Neural progenitor cell (in vitro differentiated cells): ENCODE results near the gene THAP4.

Experiments
- CTCF ChIP-seq: fragments of 200-600 bp; sonication (generic); IDR thresholded peaks from 2 replicates; pipeline ENCODE4 v1.5.1; 2017; ENCODE audit warnings: antibody characterized with exemption, mild to moderate bottlenecking
- EZH2 ChIP-seq: fragments of 200-600 bp; sonication (generic); IDR thresholded peaks from 2 replicates; pipeline ENCODE4 v1.6.1; 2017; ENCODE audit warnings: antibody characterized with exemption, mild to moderate bottlenecking, moderate library complexity
- EZH2phosphoT487 ChIP-seq: fragments of 200-600 bp; sonication (generic); IDR thresholded peaks from 2 replicates; pipeline ENCODE4 v1.6.1; 2017; ENCODE audit warnings: antibody characterized with exemption

- no peak for TF ChIP-seq EZH2phosphoT487
- no peak for TF ChIP-seq CTCF
- TF ChIP-seq EZH2, result no peak
Observed at GRCh38 chr2:241680827-241681599, 44.1 kb upstream of the THAP4 start.
